Psoas muscle (tissue), 8 donors: ENCODE data around the gene ENAH. TPM values are rescaled to one million over a fixed set of nuclear protein-coding genes. Genes with fewer than 3 reads are reported as not detected.

Experiments
- ATAC-seq, 4 donors: fragments of 200-7000 bp; cut with Tn5 transposase; one replicate each; pipeline ENCODE4 v1.9.1; 2020; ENCODE audit warnings: moderate library complexity in 3 of 4, mild to moderate bottlenecking in 2 of 4
- DNase-seq, 2 donors: peaks; one replicate each; pipeline ENCODE4 v3.0.0-alpha.2; 2020
- H3K27ac ChIP-seq: fragments of 200-600 bp; one replicate; pipeline ENCODE4 v1.8.0; 2022
- H3K27me3 ChIP-seq, 3 donors: fragments of 200-600 bp in 1 of 3; one replicate each; pipeline versions ENCODE4 v1.6.1 to v1.8.0; 2013 to 2022; ENCODE audit warnings: low read length in 2 of 3, mild to moderate bottlenecking in 2 of 3, moderate library complexity in 1 of 3; ENCODE audit not compliant: insufficient read depth in 3 of 3
- H3K36me3 ChIP-seq, 2 donors: fragments of 200-600 bp in 1 of 2; one replicate each; pipeline versions ENCODE4 v1.6.1 to v1.8.0; 2013 to 2022; ENCODE audit warnings: low read depth in 1 of 2, mild to moderate bottlenecking in 1 of 2, moderate library complexity in 1 of 2; ENCODE audit not compliant: insufficient read depth in 1 of 2
- H3K4me1 ChIP-seq: fragments of 200-600 bp; one replicate; pipeline ENCODE4 v1.8.0; 2022
- H3K4me3 ChIP-seq: fragments of 200-600 bp; one replicate; pipeline ENCODE4 v1.8.0; 2022; ENCODE audit warnings: mild to moderate bottlenecking
- H3K9me3 ChIP-seq: fragments of 200-600 bp; one replicate; pipeline ENCODE4 v1.8.0; 2022
- CTCF ChIP-seq: fragments of 200-600 bp; IDR thresholded peaks from one replicate; pipeline ENCODE4 v1.8.0; 2022; ENCODE audit warnings: antibody characterized with exemption
- WGBS, 3 donors: extraction: QIAGEN DNeasy Blood & Tissue Kit; methylation state at CpG; one replicate each; pipeline versions ENCODE4 v1.1.6 to v1.1.7; 2013; 5-methylcytosine and 5-hydroxymethylcytosine counted together
- intact Hi-C, 2 donors: fragments of 100-400 bp; cut with DNase I; formaldehyde crosslinking; loops; one replicate each; pipeline versions ENCODE4 v1.11.0 to v1.14.2; 2022
- polyA plus RNA-seq, 3 donors: library from polyadenylated mRNA; stranded (reverse); fragments of 200-250 nt; gene quantifications; one replicate each; pipeline ENCODE4 v1.2.3, GENCODE V29; 2013
- total RNA-seq, 4 donors: library from RNA; stranded (reverse); fragmentation: NEBNext Ultra II Directional in 2 of 4; extraction: Animal tissue kit (Norgen Biotek cat#: 25700) in 2 of 4; gene quantifications; one replicate each; pipeline versions ENCODE4 v1.2.1 to v1.2.4, GENCODE V29; 2021 to 2023
- donor health status: healthy with polysubstance abuse.
- donor health status: DM: no; HTN: no; CAD: no; lungs with moderate emphysema.
- donor health status: Bipolar disorder and iron deficiency.
- donor health status: healthy.
- donor health status: DM: yes; HTN: yes; CAD: no.
- donor health status: DM: no; HTN: no; CAD: no.
- donor health status: DM: no; HTN: no; CAD: no.
- donor health status: DM: yes; HTN: yes; CAD: no.

ENAH gene
- total and polyA plus RNA-seq, 7 donors, result 17.1 to 262 (median 119) TPM

GRCh38 chr1:225572422-225572821, 80.5 kb downstream of the ENAH start:
- no peak for DNase-seq
- WGBS, 3 donors, result 74 to 92% (median 83%) methylated on average over 3 of the region's 3 CpGs
- Histone ChIP-seq H3K9me3 (no peaks in the 10 kb centered on the region), H3K4me3 (no peak overlapping the region), H3K4me1 (peaks cover 13% of the 10 kb centered on the region), H3K27ac (no peak overlapping the region), H3K36me3 (no peaks in the 10 kb centered on the region), H3K27me3 (no peaks in the 10 kb centered on the region)
- ATAC-seq, result peak; percentile 73 to 84 (median 83)
- intact Hi-C loops, result no loop called here
- TF ChIP-seq CTCF, result peak; percentile 20

- WGBS, 3 donors, result 59 to 74% (median 69%) methylated on average over 2 of the region's 2 CpGs
- no peak for ATAC-seq
- intact Hi-C loops, result no loop called here
- Histone ChIP-seq H3K9me3 (no peaks in the 10 kb centered on the region), H3K36me3 (peaks cover 0 to 27% of the 10 kb centered on the region in 2 donors), H3K27ac (no peak overlapping the region), H3K4me3 (no peak overlapping the region), H3K4me1 (peaks cover 10% of the 10 kb centered on the region), H3K27me3 (no peaks in the 10 kb centered on the region)
- TF ChIP-seq CTCF, result no peak
- no peak for DNase-seq
Measured at GRCh38 chr1:225567789-225568188, 85.1 kb downstream of the ENAH start.

- Histone ChIP-seq H3K4me1 (peaks cover 4% of the 10 kb centered on the region), H3K27me3 (no peaks in the 10 kb centered on the region), H3K36me3 (peaks cover 0 to 27% of the 10 kb centered on the region in 2 donors), H3K27ac (no peak overlapping the region), H3K9me3 (no peaks in the 10 kb centered on the region), H3K4me3 (no peak overlapping the region)
- TF ChIP-seq CTCF, result no peak
- peak in 1 of 2 donors; percentile 25 for DNase-seq
- intact Hi-C loops, result no loop called here
- ATAC-seq, result peak in 3 of 4 donors; percentile 43 to 66 (median 46)
- 66 to 85% (median 77%) methylated on average over 7 of the region's 7 CpGs for WGBS, 3 donors
Measured at GRCh38 chr1:225565847-225566246, 87.1 kb downstream of the ENAH start.

GRCh38 chr1:225561675-225562074, 91.2 kb downstream of the ENAH start:
- WGBS, 3 donors, result 97 to 99% (median 98%) methylated on average over 5 of the region's 5 CpGs
- TF ChIP-seq CTCF, result no peak
- intact Hi-C loops, result no loop called here

GRCh38 chr1:225559902-225560301, 93.0 kb downstream of the ENAH start:
- H3K9me3 ChIP-seq, result peaks cover 4% of the 10 kb centered on the region
- 96 to 100% (median 96%) methylated on average over 3 of the region's 3 CpGs for WGBS, 3 donors
- H3K27ac ChIP-seq, result no peak overlapping the region
- intact Hi-C loops, result loop anchor here in 1 of 2 donors (10.0 kb wide), 1 partner anchor 205 kb away; no protein-coding TSS in a partner anchor
- ATAC-seq (no peak), DNase-seq (no peak)
- no peak for TF ChIP-seq CTCF
- H3K4me3 ChIP-seq, result no peak overlapping the region
- no peaks in the 10 kb centered on the region for H3K4me1 ChIP-seq
- H3K27me3 ChIP-seq, result no peaks in the 10 kb centered on the region
- H3K36me3 ChIP-seq, result peaks cover 4 to 9% of the 10 kb centered on the region in 2 donors

More at GRCh38 chr1:225561675-225562074, 91.2 kb downstream of the ENAH start:
- Histone ChIP-seq H3K4me3 (no peak overlapping the region), H3K4me1 (no peaks in the 10 kb centered on the region), H3K9me3 (peaks cover 2% of the 10 kb centered on the region), H3K27me3 (no peaks in the 10 kb centered on the region), H3K36me3 (peaks cover 3 to 26% of the 10 kb centered on the region in 2 donors), H3K27ac (no peak overlapping the region)
- ATAC-seq (no peak), DNase-seq (no peak)
